AG09309 (cell line): Measurements from ENCODE around the gene AKR1C2.
"Not testable (repeated sequence)": the region's sequence is repeated elsewhere in the genome, so short reads cannot be mapped to it uniquely, and the experiment has no call there.

Experiments
- DNase-seq: peaks from one replicate; pipeline ENCODE4 v3.0.0-alpha.2; 2010; ENCODE audit warnings: low read depth
- H3K4me3 ChIP-seq: 2 replicates; pipeline ENCODE4 v1.5.1; 2011; ENCODE audit warnings: mild to moderate bottlenecking, low read depth, low read length, moderate library complexity; ENCODE audit not compliant: control insufficient read depth
- TF ChIP-seq, protein P1 (sequence below): IDR thresholded peaks from 2 replicates; pipeline ENCODE4 v1.5.1; 2011; ENCODE audit warnings: mild to moderate bottlenecking, low read depth, low read length, inconsistent platforms; ENCODE audit not compliant: insufficient read depth, control insufficient read depth; ENCODE audit errors: missing control alignments

AKR1C2 gene

DNA sequence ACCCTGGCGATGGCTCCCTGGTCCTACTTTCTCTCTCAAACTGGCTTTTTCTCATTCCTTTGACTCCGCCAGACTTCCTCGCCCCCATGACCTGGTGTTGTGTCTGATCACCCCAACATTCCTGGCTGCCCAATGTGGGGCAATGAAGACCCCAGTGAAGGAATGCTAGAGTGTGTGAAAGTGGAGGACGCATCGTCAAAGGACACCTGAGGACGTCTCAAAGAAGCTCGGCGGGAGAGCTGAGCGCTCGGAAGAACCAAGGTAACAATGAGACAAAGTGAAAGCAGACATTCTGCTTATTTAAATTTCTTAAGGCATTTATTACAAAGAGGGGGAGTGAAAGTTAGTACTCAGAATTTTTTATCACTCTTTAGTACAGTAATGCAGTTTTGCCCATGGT is 31.7 kb upstream of the AKR1C2 start:
- no peak for DNase-seq
- no peak overlapping the region for H3K4me3 ChIP-seq
- TF ChIP-seq, protein P1, sequence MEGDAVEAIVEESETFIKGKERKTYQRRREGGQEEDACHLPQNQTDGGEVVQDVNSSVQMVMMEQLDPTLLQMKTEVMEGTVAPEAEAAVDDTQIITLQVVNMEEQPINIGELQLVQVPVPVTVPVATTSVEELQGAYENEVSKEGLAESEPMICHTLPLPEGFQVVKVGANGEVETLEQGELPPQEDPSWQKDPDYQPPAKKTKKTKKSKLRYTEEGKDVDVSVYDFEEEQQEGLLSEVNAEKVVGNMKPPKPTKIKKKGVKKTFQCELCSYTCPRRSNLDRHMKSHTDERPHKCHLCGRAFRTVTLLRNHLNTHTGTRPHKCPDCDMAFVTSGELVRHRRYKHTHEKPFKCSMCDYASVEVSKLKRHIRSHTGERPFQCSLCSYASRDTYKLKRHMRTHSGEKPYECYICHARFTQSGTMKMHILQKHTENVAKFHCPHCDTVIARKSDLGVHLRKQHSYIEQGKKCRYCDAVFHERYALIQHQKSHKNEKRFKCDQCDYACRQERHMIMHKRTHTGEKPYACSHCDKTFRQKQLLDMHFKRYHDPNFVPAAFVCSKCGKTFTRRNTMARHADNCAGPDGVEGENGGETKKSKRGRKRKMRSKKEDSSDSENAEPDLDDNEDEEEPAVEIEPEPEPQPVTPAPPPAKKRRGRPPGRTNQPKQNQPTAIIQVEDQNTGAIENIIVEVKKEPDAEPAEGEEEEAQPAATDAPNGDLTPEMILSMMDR, result no peak

DNA sequence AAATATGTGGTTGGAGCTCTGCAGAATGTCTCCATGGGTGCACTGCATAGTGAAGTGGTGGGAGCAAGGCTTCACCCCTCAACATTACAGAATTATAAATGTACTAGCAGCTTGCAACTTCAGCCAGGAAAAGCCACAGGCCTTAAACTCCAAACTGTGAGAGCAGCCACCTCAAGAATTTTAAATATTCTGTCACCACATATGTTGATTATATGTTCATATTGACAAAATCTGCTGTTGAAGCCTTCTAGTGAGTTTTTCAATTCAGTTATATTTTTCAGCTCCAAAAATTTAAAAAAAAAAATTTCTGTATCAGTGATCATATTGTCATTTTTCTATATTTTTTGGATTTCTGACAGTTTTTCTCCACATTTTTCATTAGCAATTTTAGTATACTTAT is 30.9 kb upstream of the AKR1C2 start:
- no peak overlapping the region for H3K4me3 ChIP-seq
- TF ChIP-seq, protein P1, result no peak
- no peak for DNase-seq

DNA sequence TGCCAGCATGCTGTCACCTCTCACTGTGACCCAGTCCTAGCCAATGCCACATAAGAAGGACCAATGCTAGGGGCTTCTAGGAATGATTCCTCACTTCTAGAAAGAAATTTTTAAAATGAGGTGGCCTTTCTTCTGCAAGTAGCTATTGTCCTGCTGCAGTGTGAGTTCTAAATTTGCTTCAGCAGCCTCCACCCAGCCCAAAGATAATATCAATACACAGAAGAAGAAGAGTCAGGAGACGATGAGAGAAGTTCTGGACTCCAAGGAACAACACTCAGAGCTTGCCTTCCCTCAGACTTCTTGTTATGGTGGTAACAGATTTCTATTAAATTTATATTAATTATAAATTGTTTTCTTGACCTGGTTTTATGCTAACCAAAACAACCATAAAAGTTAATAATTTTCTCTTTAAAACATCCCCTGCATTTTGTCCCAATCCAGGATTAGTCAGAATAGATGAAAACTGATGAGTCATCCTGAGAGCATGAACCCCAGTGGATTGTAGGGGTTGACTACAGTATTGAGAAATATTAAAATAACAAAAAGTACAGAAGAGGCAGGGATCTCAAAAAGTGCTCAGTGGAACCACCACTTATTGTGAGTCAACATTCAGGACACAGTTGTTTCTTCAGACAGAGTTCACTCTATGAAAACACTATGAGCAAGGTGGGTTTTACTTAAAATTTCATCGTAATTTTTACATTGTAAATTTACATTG is 29.6 kb upstream of the AKR1C2 start:
- TF ChIP-seq, protein P1, result no peak
- H3K4me3 ChIP-seq, result no peak overlapping the region
- DNase-seq, result no peak

DNA sequence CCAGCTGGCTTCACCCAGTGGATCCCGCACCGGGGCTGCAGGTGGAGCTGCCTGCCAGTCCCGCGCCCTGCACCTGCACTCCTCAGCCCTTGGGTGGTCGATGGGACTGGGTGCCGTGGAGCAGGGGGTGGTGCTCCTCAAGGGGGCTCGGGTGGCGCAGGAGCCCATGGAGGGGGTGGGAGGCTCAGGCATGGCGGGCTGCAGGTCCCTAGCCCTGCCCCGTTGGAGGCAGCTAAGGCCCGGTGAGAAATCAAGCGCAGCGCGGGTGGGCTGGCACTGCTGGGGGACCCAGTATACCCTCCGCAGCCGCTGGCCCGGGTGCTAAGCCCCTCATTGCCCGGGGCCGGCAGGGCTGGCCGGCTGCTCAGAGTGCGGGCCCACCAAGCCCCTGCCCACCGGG is 28.8 kb upstream of the AKR1C2 start:
- not testable (repeated sequence) for DNase-seq, H3K4me3 ChIP-seq

DNA sequence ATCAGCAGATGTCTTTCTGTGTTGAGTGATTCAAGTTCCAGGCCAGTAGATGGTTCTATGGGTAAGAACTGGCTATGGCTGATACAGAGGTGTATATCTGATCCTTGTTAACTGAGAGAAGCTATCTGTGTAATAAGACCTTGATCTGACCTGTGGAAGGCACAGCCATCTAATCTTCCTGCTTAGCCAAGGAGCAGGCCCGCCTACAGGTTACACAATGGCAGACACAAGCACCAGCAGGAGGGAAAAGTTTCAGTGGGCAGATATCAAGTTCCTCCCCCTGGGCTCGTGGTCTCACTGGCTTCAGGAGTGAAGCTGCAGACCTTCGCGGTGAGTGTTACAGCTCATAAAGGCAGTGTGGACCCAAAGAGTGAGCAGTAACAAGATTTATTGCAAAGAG is 27.9 kb upstream of the AKR1C2 start:
- not testable (repeated sequence) for H3K4me3 ChIP-seq, DNase-seq

DNA sequence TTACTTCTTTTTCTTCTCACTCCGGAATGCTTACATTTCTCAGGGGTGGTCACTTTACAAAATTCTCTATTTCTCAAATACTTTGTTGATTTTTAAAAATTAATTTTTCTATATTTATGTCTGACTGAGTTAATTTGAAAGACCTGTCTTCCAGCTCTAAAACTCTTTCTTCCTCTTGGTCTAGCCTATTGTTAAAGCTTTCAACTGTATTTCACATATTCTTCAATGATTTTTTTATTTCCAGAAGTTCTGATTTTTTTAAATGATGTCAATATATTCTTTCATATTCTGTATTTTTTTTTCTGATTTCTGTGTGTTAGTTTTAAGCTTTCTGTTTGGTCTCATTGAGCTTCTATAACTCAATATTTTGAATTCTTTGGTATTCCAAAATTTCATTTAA is 27.3 kb upstream of the AKR1C2 start:
- TF ChIP-seq, protein P1, result no peak
- no peak overlapping the region for H3K4me3 ChIP-seq
- DNase-seq, result no peak

DNA sequence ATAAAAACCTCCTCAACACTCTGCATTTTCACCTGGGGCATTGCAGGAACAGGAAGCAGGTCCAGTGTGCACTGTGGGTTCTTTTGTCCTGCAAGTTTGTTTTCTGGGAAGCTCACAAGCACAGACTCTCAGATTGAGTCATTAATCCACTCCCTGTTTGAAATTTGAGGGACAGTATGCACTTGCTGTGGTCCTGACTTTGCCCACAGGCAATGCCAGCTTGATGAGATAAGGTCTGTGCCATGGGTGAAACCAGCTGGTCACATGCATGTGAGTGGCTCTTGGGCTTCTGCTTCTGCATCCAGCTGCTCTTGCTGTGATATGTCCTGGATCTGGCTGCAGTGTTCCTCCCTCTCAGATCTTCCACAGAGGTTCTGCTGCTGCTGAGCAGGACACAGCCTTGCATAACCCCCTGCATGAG is 21.8 kb upstream of the AKR1C2 start:
- DNase-seq, H3K4me3 ChIP-seq: not testable (repeated sequence)

DNA sequence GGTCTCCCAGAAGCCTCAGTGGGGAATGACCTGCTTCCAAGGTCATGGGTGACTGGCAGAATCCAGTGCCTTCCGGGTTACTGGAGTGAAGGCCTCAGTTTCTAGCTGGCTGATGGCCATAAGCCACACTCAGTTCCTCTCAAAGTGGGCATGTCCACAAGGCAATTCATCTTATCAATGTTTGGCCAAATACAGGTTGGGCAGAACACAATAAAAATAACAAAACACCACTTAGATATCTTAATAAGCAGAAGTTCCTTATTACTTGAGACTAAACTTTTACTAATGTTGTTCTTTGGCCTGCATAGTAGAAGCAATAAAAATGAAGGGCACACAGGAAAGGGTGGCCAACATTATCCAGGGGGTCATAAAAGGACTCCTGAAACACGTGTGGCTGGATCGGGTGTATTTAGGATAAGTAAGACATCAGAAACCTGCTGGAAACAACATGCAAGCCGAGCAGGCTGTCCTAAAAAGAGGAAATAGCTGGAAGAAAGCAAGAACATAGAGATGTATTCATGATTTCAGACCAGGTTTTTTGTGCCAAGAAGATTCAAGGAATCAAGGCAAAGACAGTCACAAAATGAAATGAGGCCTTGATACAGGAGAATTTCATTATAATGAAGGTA is 19.6 kb upstream of the AKR1C2 start:
- TF ChIP-seq, protein P1, result no peak
- no peak for DNase-seq
- no peak overlapping the region for H3K4me3 ChIP-seq

DNA sequence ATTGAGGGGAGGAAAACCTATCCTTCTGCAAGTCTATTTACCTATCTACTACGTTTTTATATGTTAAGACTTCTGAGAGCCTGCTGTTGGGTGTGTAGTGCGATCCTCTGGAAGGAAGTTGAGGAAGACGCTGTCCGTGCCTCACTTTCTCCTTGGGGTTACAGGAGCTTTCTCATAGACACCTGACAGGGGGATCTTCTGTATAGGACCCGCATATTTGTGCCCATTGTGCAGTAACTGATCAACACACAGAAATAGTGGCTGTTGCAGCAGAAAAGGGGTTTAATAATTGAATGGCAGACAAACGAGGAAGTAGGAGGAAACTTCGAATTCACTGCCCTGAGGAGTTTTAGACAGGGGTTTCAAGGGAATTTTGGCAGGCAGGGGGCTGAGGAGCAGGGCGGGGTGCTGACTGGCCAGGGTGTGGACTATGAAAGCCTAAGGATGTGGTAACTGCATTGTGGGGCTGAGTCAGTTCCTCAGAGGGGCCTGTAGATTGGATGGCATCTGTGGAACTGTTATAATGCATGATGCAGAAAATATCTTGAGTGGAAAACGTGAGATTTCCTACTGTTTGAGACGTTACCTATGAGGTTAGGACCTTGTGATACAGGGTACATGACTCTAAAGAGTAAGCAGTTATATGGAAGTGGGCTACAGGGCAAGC is 18.1 kb upstream of the AKR1C2 start:
- not testable (repeated sequence) for DNase-seq, H3K4me3 ChIP-seq

DNA sequence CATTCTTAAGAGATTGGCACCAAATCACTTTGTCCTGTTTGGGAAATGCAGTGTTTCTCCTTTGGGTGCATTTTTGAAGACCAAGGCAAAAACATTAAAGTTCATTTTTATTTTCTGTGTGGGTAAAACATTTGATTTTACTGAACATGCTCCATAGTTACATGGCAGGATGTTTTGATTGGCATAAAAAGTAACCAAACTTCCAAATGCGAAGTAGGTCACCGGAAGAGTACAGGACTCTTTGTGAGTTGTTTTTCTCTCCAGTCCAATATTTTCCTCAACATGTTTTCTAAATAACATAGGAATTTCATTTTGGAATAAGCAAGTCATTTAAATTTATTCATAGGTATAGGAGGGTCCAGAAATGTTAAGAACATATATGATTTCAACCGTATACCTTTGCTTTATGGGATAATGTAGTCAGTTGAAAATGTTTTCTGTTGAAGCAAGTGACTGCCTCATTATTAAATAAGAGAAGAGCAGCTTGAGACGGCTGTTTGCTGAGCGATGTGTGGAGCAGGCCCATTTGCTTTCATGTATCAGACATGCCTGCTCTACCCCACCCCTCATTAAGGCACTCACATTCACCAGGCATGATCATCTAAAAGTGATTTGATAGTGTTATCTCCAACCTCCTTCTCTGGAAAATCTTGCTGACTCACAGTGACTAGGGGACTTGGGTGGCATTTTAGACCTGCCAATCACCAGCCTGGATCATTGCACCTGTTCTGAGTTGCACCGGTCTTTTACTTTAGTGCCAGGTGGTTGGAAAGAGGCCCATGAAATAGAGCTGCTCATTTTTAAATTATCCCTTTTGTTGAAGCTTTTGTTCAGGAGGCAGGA is 16.3 kb upstream of the AKR1C2 start:
- DNase-seq, H3K4me3 ChIP-seq: not testable (repeated sequence)
